H9 (cell line): ENCODE data around the gene DCAF5. TPM values are rescaled to one million over a fixed set of nuclear protein-coding genes. Genes with fewer than 3 reads are reported as not detected.
A peak's percentile ranks its signal among the peaks of the same experiment; 100 is the strongest.

Source experiments
- DNase-seq: peaks from one replicate; pipeline ENCODE4 v3.0.0-alpha.2; 2017
- H2AFZ ChIP-seq: one replicate; pipeline ENCODE4 v1.6.1; 2013; ENCODE audit warnings: mild to moderate bottlenecking, low read length, control low read depth, moderate library complexity
- H2AK5ac ChIP-seq: 2 replicates; pipeline ENCODE4 v1.6.1; 2013; ENCODE audit warnings: low read length, control low read depth, mixed read lengths; ENCODE audit not compliant: insufficient read length
- H2BK120ac ChIP-seq: one replicate; pipeline ENCODE4 v1.6.1; 2013; ENCODE audit warnings: low read depth, mild to moderate bottlenecking, low read length, control low read depth, inconsistent platforms; ENCODE audit not compliant: poor library complexity, severe bottlenecking
- H2BK12ac ChIP-seq: 2 replicates; pipeline ENCODE4 v1.6.1; 2013; ENCODE audit warnings: low read length, control low read depth, mixed read lengths, low read depth; ENCODE audit not compliant: insufficient read length
- H2BK15ac ChIP-seq: 2 replicates; pipeline ENCODE4 v1.6.1; 2013; ENCODE audit warnings: low read depth, low read length, control low read depth
- H2BK20ac ChIP-seq: one replicate; pipeline ENCODE4 v1.6.1; 2013; ENCODE audit warnings: low read depth, mild to moderate bottlenecking, low read length, control low read depth, inconsistent platforms; ENCODE audit not compliant: poor library complexity, severe bottlenecking
- H2BK5ac ChIP-seq: 2 replicates; pipeline ENCODE4 v1.6.1; 2013; ENCODE audit warnings: low read length, control low read depth, mixed read lengths; ENCODE audit not compliant: insufficient read length
- H3K14ac ChIP-seq: 2 replicates; pipeline ENCODE4 v1.6.1; 2013; ENCODE audit warnings: low read length, control low read depth; ENCODE audit not compliant: insufficient read depth
- H3K18ac ChIP-seq: 2 replicates; pipeline ENCODE4 v1.6.1; 2013; ENCODE audit warnings: low read depth, mild to moderate bottlenecking, mixed read lengths, low read length, control low read depth; ENCODE audit not compliant: insufficient read length
- H3K23ac ChIP-seq: 2 replicates; pipeline ENCODE4 v1.6.1; 2013; ENCODE audit warnings: low read length, control low read depth, mixed read lengths, low read depth; ENCODE audit not compliant: insufficient read length
- H3K23me2 ChIP-seq: 2 replicates; pipeline ENCODE4 v1.6.1; 2013; ENCODE audit warnings: low read depth, mild to moderate bottlenecking, mixed read lengths, low read length, control low read depth; ENCODE audit not compliant: insufficient read length, poor library complexity, severe bottlenecking
- H3K27ac ChIP-seq: 2 replicates; pipeline ENCODE4 v1.5.1; 2013; ENCODE audit warnings: low read length, control low read depth, mixed read lengths, low read depth; ENCODE audit not compliant: insufficient read length
- H3K27me3 ChIP-seq: 2 replicates; pipeline ENCODE4 v1.6.1; 2013; ENCODE audit warnings: low read length, control low read depth, inconsistent platforms; ENCODE audit not compliant: insufficient read depth
- H3K4ac ChIP-seq: 2 replicates; pipeline ENCODE4 v1.6.1; 2013; ENCODE audit warnings: low read depth, mild to moderate bottlenecking, control low read depth, inconsistent platforms, low read length, moderate library complexity
- H3K4me1 ChIP-seq: 2 replicates; pipeline ENCODE4 v1.6.1; 2013; ENCODE audit warnings: low read length, control low read depth, inconsistent platforms; ENCODE audit not compliant: insufficient read depth
- H3K4me2 ChIP-seq: 2 replicates; pipeline ENCODE4 v1.6.1; 2013; ENCODE audit warnings: low read length, control low read depth, mixed read lengths; ENCODE audit not compliant: insufficient read length, insufficient read depth
- H3K56ac ChIP-seq: 2 replicates; pipeline ENCODE4 v1.6.1; 2013; ENCODE audit warnings: low read depth, mild to moderate bottlenecking, mixed read lengths, low read length, control low read depth; ENCODE audit not compliant: insufficient read length
- H3K79me1 ChIP-seq: 2 replicates; pipeline ENCODE4 v1.6.1; 2013; ENCODE audit warnings: low read depth, mild to moderate bottlenecking, moderate library complexity, low read length, control low read depth, inconsistent platforms; ENCODE audit not compliant: insufficient read depth, poor library complexity, severe bottlenecking
- H3K79me2 ChIP-seq: 2 replicates; pipeline ENCODE4 v1.6.1; 2013; ENCODE audit warnings: low read length, control low read depth, inconsistent platforms; ENCODE audit not compliant: insufficient read depth
- H3K9ac ChIP-seq: 2 replicates; pipeline ENCODE4 v1.6.1; 2013; ENCODE audit warnings: low read length, control low read depth, mixed read lengths; ENCODE audit not compliant: insufficient read length; ENCODE audit errors: extremely low read depth
- H3K9me3 ChIP-seq: one replicate; pipeline ENCODE4 v1.6.1; 2013; ENCODE audit warnings: low read depth, low read length, inconsistent platforms; ENCODE audit not compliant: control insufficient read depth
- H3T11ph ChIP-seq: one replicate; pipeline ENCODE4 v1.6.1; 2013; ENCODE audit warnings: mild to moderate bottlenecking, low read length, control low read depth, inconsistent platforms
- H4K20me1 ChIP-seq: one replicate; pipeline ENCODE4 v1.6.1; 2013; ENCODE audit not compliant: control insufficient read depth, insufficient read length, insufficient read depth
- H4K5ac ChIP-seq: 2 replicates; pipeline ENCODE4 v1.6.1; 2013; ENCODE audit warnings: low read depth, mild to moderate bottlenecking, mixed read lengths, low read length, control low read depth; ENCODE audit not compliant: insufficient read length
- H4K8ac ChIP-seq: replicated peaks from 2 replicates; pipeline ENCODE4 v1.6.1; 2013; ENCODE audit warnings: low read length, control low read depth, mixed read lengths, low read depth; ENCODE audit not compliant: insufficient read length
- H4K91ac ChIP-seq: 2 replicates; pipeline ENCODE4 v1.6.1; 2013; ENCODE audit warnings: low read depth, mild to moderate bottlenecking, moderate library complexity, mixed read lengths, low read length, control low read depth; ENCODE audit not compliant: insufficient read length
- H3K27ac Mint-ChIP-seq, 3 experiments: 2 replicates in 2 of 3; 3 replicates in 1 of 3; pipeline ENCODE4 v1.8.0; 2020 to 2021; ENCODE audit warnings: mixed read lengths in 3 of 3, mild to moderate bottlenecking in 1 of 3, moderate library complexity in 1 of 3
- H3K27me3 Mint-ChIP-seq: 2 replicates; pipeline ENCODE4 v1.8.0; 2021; ENCODE audit warnings: low read depth, mild to moderate bottlenecking, moderate library complexity, mixed read lengths
- H3K36me3 Mint-ChIP-seq, 3 experiments: 2 replicates in 2 of 3; 3 replicates in 1 of 3; pipeline ENCODE4 v1.8.0; 2020 to 2021; ENCODE audit warnings: low read depth in 3 of 3, mixed read lengths in 3 of 3; ENCODE audit not compliant: insufficient read depth in 1 of 3
- H3K4me1 Mint-ChIP-seq, 2 experiments: 2 replicates each; pipeline ENCODE4 v1.8.0; 2020; ENCODE audit warnings: mixed read lengths in 2 of 2
- H3K4me3 Mint-ChIP-seq, 2 experiments: 2 replicates in 1 of 2; 3 replicates in 1 of 2; pipeline ENCODE4 v1.8.0; 2020 to 2021; ENCODE audit warnings: mild to moderate bottlenecking in 2 of 2, mixed read lengths in 2 of 2, moderate library complexity in 1 of 2
- H3K9me3 Mint-ChIP-seq, 2 experiments: 2 replicates in 1 of 2; 3 replicates in 1 of 2; pipeline ENCODE4 v1.8.0; 2020; ENCODE audit warnings: mild to moderate bottlenecking in 2 of 2, mixed read lengths in 2 of 2, moderate library complexity in 1 of 2
- WGBS: extraction: QIAGEN DNeasy Blood & Tissue Kit; methylation state at CpG from one replicate; pipeline ENCODE4 v1.1.7; 2013; ENCODE audit warnings: missing lambda C conversion rate, low lambda C conversion rate, mixed read lengths; ENCODE audit not compliant: insufficient read length; ENCODE audit errors: extremely low coverage; 5-methylcytosine and 5-hydroxymethylcytosine counted together
- total RNA-seq: library from RNA; stranded (reverse); gene quantifications from 2 replicates; pipeline ENCODE4 v1.2.1, GENCODE V29; 2021
- TF ChIP-seq, protein P1 (sequence below): fragments of 200-600 bp; sonication (generic); conservative IDR thresholded peaks from 3 replicates; pipeline ENCODE4 v1.8.0; 2021; ENCODE audit warnings: antibody characterized with exemption, mild to moderate bottlenecking

Gene DCAF5
- total RNA-seq, 1 experiment from 2014 or later = 31.4 TPM

DNA sequence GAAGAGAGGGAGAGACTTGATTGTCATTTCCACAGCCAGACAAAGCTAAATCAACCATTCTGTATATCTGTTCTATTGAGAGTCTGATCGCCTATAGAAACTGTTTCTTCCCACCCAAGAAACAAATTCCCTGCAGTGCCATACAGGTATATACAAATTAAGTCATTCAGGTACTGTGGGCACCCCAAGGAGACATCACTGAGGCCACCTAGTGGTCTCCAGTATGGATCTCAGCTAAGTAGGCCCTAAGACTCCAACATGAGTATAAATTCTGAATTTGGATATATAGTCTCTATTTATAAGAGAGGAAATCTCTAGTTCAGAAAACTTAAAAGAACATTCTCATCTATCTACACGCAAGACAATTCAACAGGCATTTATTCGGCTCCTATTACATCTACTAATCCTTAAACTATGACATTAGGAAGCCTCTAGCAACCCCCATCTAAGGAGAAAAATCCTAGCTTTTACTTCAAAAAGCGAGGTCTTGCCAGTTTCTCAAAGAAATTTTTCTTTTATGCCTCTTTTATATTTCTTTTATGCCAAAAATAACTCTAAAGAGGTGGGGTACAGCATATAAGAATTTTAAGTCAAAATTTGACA, 62.6 kb downstream of the DCAF5 start:
- Mint-ChIP-seq H3K4me3 (no peak overlapping the region), H3K9me3 (no peaks in the 10 kb centered on the region), H3K27me3 (no peaks in the 10 kb centered on the region), H3K27ac (no peak overlapping the region), H3K36me3 (peaks cover 5 to 8% (median 7%) of the 10 kb centered on the region in 3 experiments; a peak in 5 of 7 replicates), H3K4me1 (peaks cover 18 to 21% of the 10 kb centered on the region in 2 experiments)
- WGBS = no CpG with 5 or more reads among the region's 4 CpGs
- no peak overlapping the region for H2AK5ac ChIP-seq
- H3K27ac ChIP-seq = no peak overlapping the region
- no peak overlapping the region for H4K91ac ChIP-seq
- no peak overlapping the region for H2BK12ac ChIP-seq
- TF ChIP-seq, protein P1, sequence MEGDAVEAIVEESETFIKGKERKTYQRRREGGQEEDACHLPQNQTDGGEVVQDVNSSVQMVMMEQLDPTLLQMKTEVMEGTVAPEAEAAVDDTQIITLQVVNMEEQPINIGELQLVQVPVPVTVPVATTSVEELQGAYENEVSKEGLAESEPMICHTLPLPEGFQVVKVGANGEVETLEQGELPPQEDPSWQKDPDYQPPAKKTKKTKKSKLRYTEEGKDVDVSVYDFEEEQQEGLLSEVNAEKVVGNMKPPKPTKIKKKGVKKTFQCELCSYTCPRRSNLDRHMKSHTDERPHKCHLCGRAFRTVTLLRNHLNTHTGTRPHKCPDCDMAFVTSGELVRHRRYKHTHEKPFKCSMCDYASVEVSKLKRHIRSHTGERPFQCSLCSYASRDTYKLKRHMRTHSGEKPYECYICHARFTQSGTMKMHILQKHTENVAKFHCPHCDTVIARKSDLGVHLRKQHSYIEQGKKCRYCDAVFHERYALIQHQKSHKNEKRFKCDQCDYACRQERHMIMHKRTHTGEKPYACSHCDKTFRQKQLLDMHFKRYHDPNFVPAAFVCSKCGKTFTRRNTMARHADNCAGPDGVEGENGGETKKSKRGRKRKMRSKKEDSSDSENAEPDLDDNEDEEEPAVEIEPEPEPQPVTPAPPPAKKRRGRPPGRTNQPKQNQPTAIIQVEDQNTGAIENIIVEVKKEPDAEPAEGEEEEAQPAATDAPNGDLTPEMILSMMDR = peak; percentile 88
- H3K27me3 ChIP-seq = no peaks in the 10 kb centered on the region
- no peak overlapping the region for H3K56ac ChIP-seq
- H2BK15ac ChIP-seq = no peak overlapping the region
- no peaks in the 10 kb centered on the region for H4K20me1 ChIP-seq
- H2AFZ ChIP-seq = no peak overlapping the region
- no peak overlapping the region for H2BK5ac ChIP-seq
- no peak overlapping the region for H3K4me2 ChIP-seq
- no peaks in the 10 kb centered on the region for H3K79me1 ChIP-seq
- no peak overlapping the region for H2BK20ac ChIP-seq
- no peak overlapping the region for H3K18ac ChIP-seq
- no peak overlapping the region for H2BK120ac ChIP-seq
- no peak overlapping the region for H3K4ac ChIP-seq
- no peak overlapping the region for H3T11ph ChIP-seq
- no peak overlapping the region for H3K9ac ChIP-seq
- H3K4me1 ChIP-seq = no peaks in the 10 kb centered on the region
- no peak overlapping the region for H3K23ac ChIP-seq
- H3K23me2 ChIP-seq = no peaks in the 10 kb centered on the region
- H3K79me2 ChIP-seq = no peaks in the 10 kb centered on the region
- no peaks in the 10 kb centered on the region for H3K9me3 ChIP-seq
- no peak overlapping the region for H3K14ac ChIP-seq
- peak; percentile 40 for DNase-seq
- no peak overlapping the region for H4K5ac ChIP-seq
- no peak overlapping the region for H4K8ac ChIP-seq
